ENCODE measurements around the gene FAM124B. TPM values are rescaled to one million over a fixed set of nuclear protein-coding genes. Genes with fewer than 3 reads are reported as not detected.
A peak's percentile ranks its signal among the peaks of the same experiment; 100 is the strongest.

Gene FAM124B, protein sequence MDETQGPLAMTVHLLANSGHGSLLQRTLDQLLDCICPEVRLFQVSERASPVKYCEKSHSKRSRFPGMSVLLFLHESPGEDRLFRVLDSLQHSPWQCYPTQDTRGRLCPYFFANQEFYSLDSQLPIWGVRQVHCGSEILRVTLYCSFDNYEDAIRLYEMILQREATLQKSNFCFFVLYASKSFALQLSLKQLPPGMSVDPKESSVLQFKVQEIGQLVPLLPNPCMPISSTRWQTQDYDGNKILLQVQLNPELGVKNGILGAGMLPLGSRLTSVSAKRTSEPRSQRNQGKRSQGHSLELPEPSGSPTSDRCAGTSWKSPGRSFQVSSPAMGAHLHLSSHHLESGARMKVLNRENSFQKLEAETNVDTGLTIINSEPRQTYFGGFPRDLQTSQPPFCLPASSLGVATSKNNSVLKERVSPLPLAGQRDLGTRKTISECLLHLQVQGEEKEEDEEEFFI
- total RNA-seq (0.17 and 0.36 TPM in 2 replicates), polyA plus RNA-seq (not detected in 2 replicates)

DNA sequence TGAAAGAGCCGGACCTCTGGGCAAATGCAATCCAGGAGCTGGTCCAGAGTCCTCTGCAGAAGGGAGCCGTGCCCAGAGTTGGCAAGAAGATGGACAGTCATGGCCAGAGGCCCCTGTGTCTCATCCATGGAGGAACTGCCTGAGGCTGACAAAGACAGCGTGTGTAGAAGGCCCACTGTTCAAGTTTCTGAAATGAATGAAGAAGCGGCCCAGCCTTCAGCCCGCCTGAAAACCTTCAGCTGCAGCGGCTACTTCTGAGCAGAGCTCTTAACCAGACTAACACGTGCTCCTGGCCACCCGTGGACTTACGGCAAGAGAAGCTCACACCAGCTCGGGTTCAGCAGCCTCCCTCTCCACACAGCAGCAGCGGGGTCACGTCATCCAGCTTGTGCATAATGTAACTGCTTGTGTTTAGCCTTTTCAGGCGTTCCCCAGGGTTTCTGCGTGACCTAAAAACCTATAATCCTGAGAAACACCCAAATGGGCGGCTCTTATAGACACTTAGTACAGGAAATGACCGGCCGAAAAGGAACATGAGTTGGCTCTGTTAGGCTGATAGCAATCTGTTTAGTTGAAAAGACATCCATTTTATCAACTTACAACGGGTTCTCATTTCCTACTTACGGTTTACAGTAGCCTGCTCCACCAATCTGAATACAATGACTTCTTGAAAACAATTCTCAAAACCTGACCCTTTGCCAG lies at the start of gene FAM124B:
Gene FAM124B, minus strand, starts transcription at position 467 of the 702 bp plus-strand sequence. Its CDS starts 339 bp downstream, at position 128.
- Histone ChIP-seq H3K4me2 (peak within 1 kb of the TSS; percentile 31), H3K9me2 (replicated peaks; ENCODE audit: insufficient read depth) (no peaks in the 10 kb centered on the region), H2AFZ (no peak within 1 kb of the TSS), H3K9me3 (ENCODE audit: low read depth) (no peaks in the 10 kb centered on the region), H3K27ac (peak within 1 kb of the TSS; percentile 45), H3K27me3 (no peaks in the 10 kb centered on the region), H3K4me3 (no peak within 1 kb of the TSS), H3K79me2 (no peaks in the 10 kb centered on the region), H3K36me3 (replicated peaks; ENCODE audit: insufficient read depth, low read depth) (no peaks in the 10 kb centered on the region), H3K4me1 (ENCODE audit: insufficient read depth) (no peaks in the 10 kb centered on the region), H4K20me1 (ENCODE audit: insufficient read depth, poor library complexity, severe bottlenecking) (no peaks in the 10 kb centered on the region)
- WGBS (ENCODE audit: low lambda C conversion rate, missing lambda C conversion rate), result 48% methylated on average over 19 of the region's 19 CpGs
- DNase-seq (ENCODE audit: low spot score), result peak; percentile 43
- TF ChIP-seq, protein P1, sequence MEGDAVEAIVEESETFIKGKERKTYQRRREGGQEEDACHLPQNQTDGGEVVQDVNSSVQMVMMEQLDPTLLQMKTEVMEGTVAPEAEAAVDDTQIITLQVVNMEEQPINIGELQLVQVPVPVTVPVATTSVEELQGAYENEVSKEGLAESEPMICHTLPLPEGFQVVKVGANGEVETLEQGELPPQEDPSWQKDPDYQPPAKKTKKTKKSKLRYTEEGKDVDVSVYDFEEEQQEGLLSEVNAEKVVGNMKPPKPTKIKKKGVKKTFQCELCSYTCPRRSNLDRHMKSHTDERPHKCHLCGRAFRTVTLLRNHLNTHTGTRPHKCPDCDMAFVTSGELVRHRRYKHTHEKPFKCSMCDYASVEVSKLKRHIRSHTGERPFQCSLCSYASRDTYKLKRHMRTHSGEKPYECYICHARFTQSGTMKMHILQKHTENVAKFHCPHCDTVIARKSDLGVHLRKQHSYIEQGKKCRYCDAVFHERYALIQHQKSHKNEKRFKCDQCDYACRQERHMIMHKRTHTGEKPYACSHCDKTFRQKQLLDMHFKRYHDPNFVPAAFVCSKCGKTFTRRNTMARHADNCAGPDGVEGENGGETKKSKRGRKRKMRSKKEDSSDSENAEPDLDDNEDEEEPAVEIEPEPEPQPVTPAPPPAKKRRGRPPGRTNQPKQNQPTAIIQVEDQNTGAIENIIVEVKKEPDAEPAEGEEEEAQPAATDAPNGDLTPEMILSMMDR (IDR thresholded peaks at IDR 0.05; ENCODE audit: poor library complexity), result no peak
- TF ChIP-seq EZH2 (IDR thresholded peaks at IDR 0.05; ENCODE audit: borderline replicate concordance) (no peak), EZH2phosphoT487 (IDR thresholded peaks at IDR 0.05; ENCODE audit: low read depth, severe bottlenecking, unreplicated experiment) (no peak)

DNA sequence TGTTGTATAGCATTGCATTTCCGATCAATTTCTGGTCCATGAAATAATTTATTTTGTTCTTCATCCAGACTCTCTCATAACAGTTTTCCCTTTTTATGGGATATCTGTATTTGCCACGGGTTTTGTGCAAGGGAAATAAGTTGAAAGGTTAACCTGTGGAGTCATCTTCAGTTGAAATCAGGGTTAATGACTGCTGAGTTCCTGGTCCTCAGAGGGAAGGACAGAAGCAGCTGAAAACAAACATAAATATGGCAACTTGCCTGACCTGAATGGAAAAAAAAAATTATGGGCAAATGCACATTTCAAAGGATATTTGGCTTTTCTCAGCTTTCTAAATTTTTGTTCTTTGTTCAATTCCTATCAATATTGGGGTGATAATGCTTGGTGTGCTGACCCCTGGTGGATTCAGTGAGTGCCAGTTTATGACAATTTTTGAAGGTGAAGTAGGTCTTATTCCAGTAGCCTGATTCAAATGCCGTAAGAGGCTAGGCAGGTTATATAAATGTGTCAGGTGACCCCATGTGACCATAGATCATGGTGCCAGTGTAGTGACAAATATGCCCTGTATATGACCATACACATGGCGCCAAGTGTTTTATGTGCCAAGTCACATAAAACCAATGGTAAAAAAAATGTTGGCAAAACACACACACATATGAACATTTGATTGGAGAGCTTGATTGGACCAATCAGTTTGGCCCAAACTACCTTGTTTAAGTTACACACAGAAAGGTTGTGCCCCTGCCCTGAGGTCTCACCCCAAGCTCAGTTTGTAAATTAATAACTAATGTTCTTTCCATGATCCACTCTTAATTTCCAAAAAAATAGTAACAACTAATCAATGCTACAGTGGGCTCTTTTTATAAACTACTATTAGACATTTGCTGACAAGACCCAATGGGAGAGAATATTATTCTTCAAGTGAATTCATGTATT lies 47.6 kb upstream of the FAM124B start:
- H3K27ac ChIP-seq, result no peak overlapping the region
- H3K36me3 ChIP-seq (replicated peaks; ENCODE audit: insufficient read depth, low read depth), result no peaks in the 10 kb centered on the region
- H3K4me1 ChIP-seq (ENCODE audit: insufficient read depth), result no peaks in the 10 kb centered on the region
- no peaks in the 10 kb centered on the region for H3K9me3 ChIP-seq (ENCODE audit: low read depth)
- TF ChIP-seq EZH2 (IDR thresholded peaks at IDR 0.05; ENCODE audit: borderline replicate concordance), result no peak
- TF ChIP-seq, protein P1 (IDR thresholded peaks at IDR 0.05; ENCODE audit: poor library complexity), result peak; percentile 54
- no peak overlapping the region for H3K4me3 ChIP-seq
- 72% methylated on average over 4 of the region's 4 CpGs for WGBS (ENCODE audit: low lambda C conversion rate, missing lambda C conversion rate)
- H3K4me2 ChIP-seq, result no peak overlapping the region
- H3K79me2 ChIP-seq, result no peaks in the 10 kb centered on the region
- no peak for DNase-seq (ENCODE audit: low spot score)
- no peaks in the 10 kb centered on the region for H3K27me3 ChIP-seq
- no peak overlapping the region for H2AFZ ChIP-seq
- H4K20me1 ChIP-seq (ENCODE audit: insufficient read depth, poor library complexity, severe bottlenecking), result no peaks in the 10 kb centered on the region
- no peaks in the 10 kb centered on the region for H3K9me2 ChIP-seq (replicated peaks; ENCODE audit: insufficient read depth)

DNA sequence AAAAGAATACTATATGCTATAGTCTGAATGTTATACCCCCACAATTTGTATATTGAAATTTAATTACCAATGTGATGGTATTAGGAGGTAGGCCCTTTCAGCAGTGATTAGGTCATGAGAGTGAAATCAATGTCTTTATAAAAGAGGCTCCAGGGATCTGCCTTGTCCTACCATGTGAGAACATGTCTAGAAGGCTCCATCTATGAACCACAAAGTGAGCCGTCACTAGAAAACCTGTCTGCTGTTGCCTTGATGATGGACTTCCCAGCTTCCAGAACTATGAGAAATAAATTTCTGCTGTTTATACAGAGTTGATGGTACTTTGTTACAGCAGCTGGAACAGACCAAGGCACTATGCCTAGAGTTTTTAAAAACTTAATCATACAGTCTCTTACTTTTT lies 46.3 kb upstream of the FAM124B start:
- H3K4me3 ChIP-seq, result no peak overlapping the region
- H3K27ac ChIP-seq, result no peak overlapping the region
- H2AFZ ChIP-seq, result no peak overlapping the region
- no peaks in the 10 kb centered on the region for H3K4me1 ChIP-seq (ENCODE audit: insufficient read depth)
- DNase-seq (ENCODE audit: low spot score), result no peak
- no peak overlapping the region for H3K4me2 ChIP-seq
- no peaks in the 10 kb centered on the region for H3K36me3 ChIP-seq (replicated peaks; ENCODE audit: insufficient read depth, low read depth)
- H3K79me2 ChIP-seq, result no peaks in the 10 kb centered on the region
- H4K20me1 ChIP-seq (ENCODE audit: insufficient read depth, poor library complexity, severe bottlenecking), result no peaks in the 10 kb centered on the region
- TF ChIP-seq, protein P1 (IDR thresholded peaks at IDR 0.05; ENCODE audit: poor library complexity), result no peak
- TF ChIP-seq EZH2 (IDR thresholded peaks at IDR 0.05; ENCODE audit: borderline replicate concordance) (no peak), EZH2phosphoT487 (IDR thresholded peaks at IDR 0.05; ENCODE audit: low read depth, severe bottlenecking, unreplicated experiment) (no peak)
- 95% methylated on average over 1 of the region's 1 CpG for WGBS (ENCODE audit: low lambda C conversion rate, missing lambda C conversion rate)
- H3K9me2 ChIP-seq (replicated peaks; ENCODE audit: insufficient read depth), result no peaks in the 10 kb centered on the region
- H3K27me3 ChIP-seq, result no peaks in the 10 kb centered on the region
- no peaks in the 10 kb centered on the region for H3K9me3 ChIP-seq (ENCODE audit: low read depth)
